Activated B cell treated with CpG ODN at 0.5 μM for 24 hours (primary cell): ENCODE measurements around the gene RNF166. TPM values are rescaled to one million over a fixed set of nuclear protein-coding genes. Genes with fewer than 3 reads are reported as not detected.

Experiments
- ATAC-seq: fragments of 200-7000 bp; cut with Tn5 transposase; one replicate; pipeline ENCODE4 v1.10.0; 2021; ENCODE audit warnings: low read depth, mild to moderate bottlenecking, moderate library complexity
- CTCF ChIA-PET: fragments of 350-600 bp; sonication (Branson Sonifier 250); formaldehyde crosslinking; loops from one replicate; lab custom pipeline; 2021; ENCODE audit warnings: antibody characterized with exemption; lab: Charles Lee
- POLR2A ChIA-PET: fragments of 350-600 bp; sonication (Branson Sonifier 250); formaldehyde crosslinking; loops from one replicate; lab custom pipeline; 2021; ENCODE audit warnings: antibody characterized with exemption; lab: Charles Lee
- DNase-seq: peaks from one replicate; pipeline ENCODE4 v3.0.0; 2022
- H3K27ac Mint-ChIP-seq: one replicate; pipeline ENCODE4 v1.8.0; 2020; ENCODE audit warnings: mixed read lengths
- H3K27me3 Mint-ChIP-seq: one replicate; pipeline ENCODE4 v1.8.0; 2021; ENCODE audit warnings: mixed read lengths
- H3K36me3 Mint-ChIP-seq: one replicate; pipeline ENCODE4 v1.8.0; 2021; ENCODE audit warnings: low read depth, mixed read lengths
- H3K4me1 Mint-ChIP-seq: one replicate; pipeline ENCODE4 v1.8.0; 2021; ENCODE audit warnings: mixed read lengths
- H3K4me3 Mint-ChIP-seq: one replicate; pipeline ENCODE4 v1.8.0; 2020; ENCODE audit warnings: mild to moderate bottlenecking, mixed read lengths
- H3K9me3 Mint-ChIP-seq: one replicate; pipeline ENCODE4 v1.8.0; 2020; ENCODE audit warnings: mixed read lengths
- intact Hi-C: fragments of 100-400 bp; cut with micrococcal nuclease; formaldehyde crosslinking; loops from one replicate; pipeline ENCODE4 v1.15.1; 2024
- total RNA-seq: library from RNA; stranded (reverse); gene quantifications from 2 replicates; pipeline ENCODE4 v1.2.3, GENCODE V29; 2022
- TF ChIP-seq, protein P1 (sequence below): fragments of 200-600 bp; IDR thresholded peaks from one replicate; pipeline ENCODE4 v1.8.0; 2022; ENCODE audit warnings: antibody characterized with exemption, mild to moderate bottlenecking

Gene RNF166
- total RNA-seq, 1 donor from 2014 or later = 45.3 TPM

- H3K9me3 Mint-ChIP-seq = no peaks in the 10 kb centered on the region
- no peak for DNase-seq
- no peak for ATAC-seq
- POLR2A ChIA-PET = interaction anchor here (0.6 kb wide), 1 partner anchor 108 kb away, joined by 5 read pairs; no protein-coding TSS in a partner anchor
- H3K4me3 Mint-ChIP-seq = no peak overlapping the region
- no peaks in the 10 kb centered on the region for H3K27me3 Mint-ChIP-seq
- no peak overlapping the region for H3K27ac Mint-ChIP-seq
- peaks cover 47% of the 10 kb centered on the region for H3K4me1 Mint-ChIP-seq
- TF ChIP-seq, protein P1, sequence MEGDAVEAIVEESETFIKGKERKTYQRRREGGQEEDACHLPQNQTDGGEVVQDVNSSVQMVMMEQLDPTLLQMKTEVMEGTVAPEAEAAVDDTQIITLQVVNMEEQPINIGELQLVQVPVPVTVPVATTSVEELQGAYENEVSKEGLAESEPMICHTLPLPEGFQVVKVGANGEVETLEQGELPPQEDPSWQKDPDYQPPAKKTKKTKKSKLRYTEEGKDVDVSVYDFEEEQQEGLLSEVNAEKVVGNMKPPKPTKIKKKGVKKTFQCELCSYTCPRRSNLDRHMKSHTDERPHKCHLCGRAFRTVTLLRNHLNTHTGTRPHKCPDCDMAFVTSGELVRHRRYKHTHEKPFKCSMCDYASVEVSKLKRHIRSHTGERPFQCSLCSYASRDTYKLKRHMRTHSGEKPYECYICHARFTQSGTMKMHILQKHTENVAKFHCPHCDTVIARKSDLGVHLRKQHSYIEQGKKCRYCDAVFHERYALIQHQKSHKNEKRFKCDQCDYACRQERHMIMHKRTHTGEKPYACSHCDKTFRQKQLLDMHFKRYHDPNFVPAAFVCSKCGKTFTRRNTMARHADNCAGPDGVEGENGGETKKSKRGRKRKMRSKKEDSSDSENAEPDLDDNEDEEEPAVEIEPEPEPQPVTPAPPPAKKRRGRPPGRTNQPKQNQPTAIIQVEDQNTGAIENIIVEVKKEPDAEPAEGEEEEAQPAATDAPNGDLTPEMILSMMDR = no peak
- CTCF ChIA-PET = no interaction called here
- H3K36me3 Mint-ChIP-seq = peaks cover 29% of the 10 kb centered on the region
- intact Hi-C loops = no loop called here
Measured at GRCh38 chr16:88695218-88695617, 11.0 kb downstream of the RNF166 start.

DNA sequence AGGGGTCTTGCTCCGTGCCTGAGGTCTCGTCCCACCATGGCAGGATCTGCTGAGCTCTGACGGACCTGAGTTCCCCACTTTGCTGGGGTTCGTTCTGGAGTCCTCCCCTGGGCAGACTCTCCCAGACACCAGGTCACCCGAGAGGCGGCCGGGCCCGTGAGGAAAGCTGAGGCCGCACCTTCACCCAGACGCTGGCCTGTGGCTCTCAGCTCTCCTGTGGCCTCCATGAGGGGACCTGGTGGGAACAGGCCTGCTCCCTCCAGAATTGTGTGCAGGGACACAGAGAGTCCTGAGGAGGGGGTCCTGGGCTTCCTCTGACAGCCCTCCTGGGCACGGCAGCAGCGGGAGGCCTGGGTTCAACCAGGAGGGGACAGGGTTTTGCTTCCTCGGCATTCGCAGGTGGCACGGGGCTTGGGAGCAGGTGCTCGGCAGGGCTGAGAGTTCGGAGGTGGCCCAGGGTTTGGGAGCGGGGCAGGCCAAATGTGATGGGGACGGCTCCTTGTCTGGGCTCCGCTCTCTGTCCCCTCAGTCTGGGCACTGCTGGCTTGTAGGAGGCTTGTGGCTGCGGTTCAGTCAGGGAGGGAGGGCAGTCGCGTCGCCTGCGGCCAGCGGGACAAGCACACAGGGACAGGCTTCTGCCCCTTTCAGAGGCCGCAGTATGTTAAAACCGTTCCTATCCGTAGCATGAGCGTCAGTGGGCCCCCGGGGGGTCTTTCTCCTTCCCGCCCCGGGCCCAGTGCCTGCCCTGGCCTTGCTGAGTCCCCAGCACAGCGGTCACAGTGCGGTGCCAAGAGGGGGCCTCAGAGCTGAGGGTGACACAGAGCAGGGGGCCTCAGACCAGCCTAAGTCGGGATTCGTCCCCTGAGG lies 11.8 kb downstream of the RNF166 start:
- no peak overlapping the region for H3K27ac Mint-ChIP-seq
- H3K27me3 Mint-ChIP-seq = no peaks in the 10 kb centered on the region
- intact Hi-C loops = no loop called here
- ATAC-seq (no peak), DNase-seq (no peak)
- H3K4me1 Mint-ChIP-seq = peaks cover 40% of the 10 kb centered on the region
- TF ChIP-seq, protein P1 = no peak
- H3K36me3 Mint-ChIP-seq = peaks cover 25% of the 10 kb centered on the region
- ChIA-PET POLR2A (interaction anchor here (0.7 kb wide), 1 partner anchor 9 kb away, joined by 3 read pairs; no protein-coding TSS in a partner anchor), CTCF (no interaction called here)
- no peaks in the 10 kb centered on the region for H3K9me3 Mint-ChIP-seq
- H3K4me3 Mint-ChIP-seq = no peak overlapping the region

DNA sequence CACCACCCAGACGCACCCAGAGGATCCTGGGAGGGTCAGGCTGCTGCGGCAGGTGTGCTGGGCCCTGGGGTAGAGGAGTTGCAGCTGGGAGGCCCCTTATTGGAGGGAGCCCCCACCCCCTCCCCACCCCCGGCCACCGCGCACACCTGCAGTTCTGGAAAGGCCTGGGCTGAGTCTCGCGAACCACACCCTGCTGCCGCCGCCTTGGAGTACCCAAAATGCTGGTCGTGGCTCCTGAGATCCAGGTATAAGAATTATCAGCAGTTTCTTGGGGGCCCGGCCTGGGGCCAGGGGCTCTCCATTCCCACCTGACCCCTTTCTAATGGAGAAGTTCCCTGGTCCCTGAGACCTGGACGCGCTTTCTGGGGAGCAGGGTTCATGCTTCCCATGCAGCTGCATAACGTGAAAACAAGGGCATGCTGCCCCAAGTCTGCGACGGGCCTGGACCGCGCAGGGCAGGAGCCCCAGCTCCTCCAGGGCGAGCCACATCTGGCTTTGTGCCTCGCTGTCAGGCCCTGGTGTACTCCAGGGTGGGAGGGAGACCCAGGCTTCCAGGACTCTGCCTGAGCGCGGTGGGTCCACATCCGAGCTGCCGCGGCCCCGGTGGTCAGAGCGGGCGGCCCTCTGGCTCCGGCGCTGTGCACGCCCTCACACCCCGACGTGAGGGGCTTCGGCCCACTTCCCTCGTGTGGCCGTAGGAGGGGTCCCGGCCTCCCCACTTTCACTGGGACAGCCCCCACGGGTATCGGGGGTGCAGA lies 12.6 kb downstream of the RNF166 start:
- ChIA-PET POLR2A (interaction anchor here (0.7 to 1.1 kb wide), 3 partner anchors 9 to 46 kb away, joined by 3 to 4 read pairs (median 3); no protein-coding TSS in a partner anchor), CTCF (no interaction called here)
- DNase-seq (no peak), ATAC-seq (no peak)
- TF ChIP-seq, protein P1 = no peak
- intact Hi-C loops = no loop called here
- no peaks in the 10 kb centered on the region for H3K9me3 Mint-ChIP-seq
- peaks cover 25% of the 10 kb centered on the region for H3K36me3 Mint-ChIP-seq
- H3K4me1 Mint-ChIP-seq = peaks cover 38% of the 10 kb centered on the region
- H3K27ac Mint-ChIP-seq = no peak overlapping the region
- no peaks in the 10 kb centered on the region for H3K27me3 Mint-ChIP-seq
- no peak overlapping the region for H3K4me3 Mint-ChIP-seq

- TF ChIP-seq, protein P1 = no peak
- H3K27me3 Mint-ChIP-seq = no peaks in the 10 kb centered on the region
- H3K4me3 Mint-ChIP-seq = no peak overlapping the region
- DNase-seq (no peak), ATAC-seq (no peak)
- H3K4me1 Mint-ChIP-seq = peaks cover 33% of the 10 kb centered on the region
- H3K36me3 Mint-ChIP-seq = peaks cover 18% of the 10 kb centered on the region
- ChIA-PET CTCF (no interaction called here), POLR2A (interaction anchor here (0.6 to 1.1 kb wide), 3 partner anchors 9 to 284 kb away, joined by 3 to 6 read pairs (median 4); no protein-coding TSS in a partner anchor)
- no peaks in the 10 kb centered on the region for H3K9me3 Mint-ChIP-seq
- intact Hi-C loops = loop anchor here (1.0 kb wide), 1 partner anchor 8 kb away; no protein-coding TSS in a partner anchor
- no peak overlapping the region for H3K27ac Mint-ChIP-seq
Measured at GRCh38 chr16:88692861-88693260, 13.3 kb downstream of the RNF166 start.
